DOHH2 (cell line): ENCODE data around the gene P3H2.

Experiments
- CTCF ChIP-seq: fragments of 200-600 bp; sonication (generic); IDR thresholded peaks from one replicate; pipeline ENCODE4 v1.5.1; 2014; ENCODE audit warnings: antibody characterized with exemption, mild to moderate bottlenecking, low read depth, low read length; ENCODE audit not compliant: poor library complexity, severe bottlenecking
- EZH2phosphoT487 ChIP-seq: fragments of 200-600 bp; sonication (generic); IDR thresholded peaks from 2 replicates; pipeline ENCODE4 v1.6.1; 2017; ENCODE audit warnings: borderline replicate concordance, mild to moderate bottlenecking, antibody characterized with exemption, low read length, moderate library complexity, mixed read lengths

GRCh38 chr3:190127797-190128196, 7.1 kb upstream of the P3H2 start:
- TF ChIP-seq CTCF (no peak), EZH2phosphoT487 (no peak)
